Measurements from ENCODE around the gene DUSP10.

DUSP10 gene

GRCh38 chr1:221694109-221694508 is 47.8 kb downstream of the DUSP10 start:
- DNase-seq: no peak
- Histone ChIP-seq H3K27ac (no peak overlapping the region), H3K36me3 (replicated peaks) (no peaks in the 10 kb centered on the region), H3K27me3 (replicated peaks) (no peaks in the 10 kb centered on the region), H3K4me3 (ENCODE audit: low read depth, low read length) (no peak overlapping the region)
- in situ Hi-C loops (cut with HindIII; ENCODE audit: low pct_ligation_motif_present, low sequenced_read_pairs): no loop called here
- TF ChIP-seq, protein P1, sequence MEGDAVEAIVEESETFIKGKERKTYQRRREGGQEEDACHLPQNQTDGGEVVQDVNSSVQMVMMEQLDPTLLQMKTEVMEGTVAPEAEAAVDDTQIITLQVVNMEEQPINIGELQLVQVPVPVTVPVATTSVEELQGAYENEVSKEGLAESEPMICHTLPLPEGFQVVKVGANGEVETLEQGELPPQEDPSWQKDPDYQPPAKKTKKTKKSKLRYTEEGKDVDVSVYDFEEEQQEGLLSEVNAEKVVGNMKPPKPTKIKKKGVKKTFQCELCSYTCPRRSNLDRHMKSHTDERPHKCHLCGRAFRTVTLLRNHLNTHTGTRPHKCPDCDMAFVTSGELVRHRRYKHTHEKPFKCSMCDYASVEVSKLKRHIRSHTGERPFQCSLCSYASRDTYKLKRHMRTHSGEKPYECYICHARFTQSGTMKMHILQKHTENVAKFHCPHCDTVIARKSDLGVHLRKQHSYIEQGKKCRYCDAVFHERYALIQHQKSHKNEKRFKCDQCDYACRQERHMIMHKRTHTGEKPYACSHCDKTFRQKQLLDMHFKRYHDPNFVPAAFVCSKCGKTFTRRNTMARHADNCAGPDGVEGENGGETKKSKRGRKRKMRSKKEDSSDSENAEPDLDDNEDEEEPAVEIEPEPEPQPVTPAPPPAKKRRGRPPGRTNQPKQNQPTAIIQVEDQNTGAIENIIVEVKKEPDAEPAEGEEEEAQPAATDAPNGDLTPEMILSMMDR (IDR thresholded peaks at IDR 0.05; ENCODE audit: low read depth, low read length, missing control alignments): no peak

GRCh38 chr1:221693087-221693486 is 48.8 kb downstream of the DUSP10 start:
- Histone ChIP-seq H3K36me3 (replicated peaks) (no peaks in the 10 kb centered on the region), H3K27ac (no peak overlapping the region), H3K4me3 (ENCODE audit: low read depth, low read length) (no peak overlapping the region), H3K27me3 (replicated peaks) (no peaks in the 10 kb centered on the region)
- DNase-seq: no peak
- TF ChIP-seq, protein P1 (IDR thresholded peaks at IDR 0.05; ENCODE audit: low read depth, low read length, missing control alignments): peak; percentile 11
- in situ Hi-C loops (cut with HindIII; ENCODE audit: low pct_ligation_motif_present, low sequenced_read_pairs): no loop called here

- no peak for DNase-seq
- H3K4me3 ChIP-seq (ENCODE audit: low read depth, low read length): no peak overlapping the region
- no peaks in the 10 kb centered on the region for H3K36me3 ChIP-seq (replicated peaks)
- no peaks in the 10 kb centered on the region for H3K27me3 ChIP-seq (replicated peaks)
- TF ChIP-seq, protein P1 (IDR thresholded peaks at IDR 0.05; ENCODE audit: low read depth, low read length, missing control alignments): no peak
- in situ Hi-C loops (cut with HindIII; ENCODE audit: low pct_ligation_motif_present, low sequenced_read_pairs): no loop called here
- no peak overlapping the region for H3K27ac ChIP-seq
Measured at GRCh38 chr1:221692643-221693042, 49.2 kb downstream of the DUSP10 start.

DNA sequence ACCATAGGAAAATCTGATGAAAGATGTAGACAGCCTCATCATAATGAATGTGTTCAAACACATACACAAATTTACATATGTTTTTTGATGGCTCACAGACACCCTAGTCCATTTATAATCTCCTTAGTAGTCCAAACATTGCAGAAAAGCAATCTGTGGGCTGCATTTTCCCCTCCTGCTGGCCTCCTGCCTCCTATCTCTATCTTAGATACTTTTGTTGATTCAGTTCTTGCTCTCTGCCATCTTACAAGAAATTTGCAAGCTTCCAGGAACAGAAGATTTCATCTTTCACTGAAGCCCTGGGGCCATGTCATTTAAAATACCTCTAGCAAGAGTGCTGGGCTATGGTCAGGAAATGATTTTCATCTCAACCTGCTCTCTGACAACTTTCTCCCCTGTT is 50.6 kb downstream of the DUSP10 start:
- no peaks in the 10 kb centered on the region for H3K27me3 ChIP-seq (replicated peaks)
- H3K36me3 ChIP-seq (replicated peaks): no peaks in the 10 kb centered on the region
- DNase-seq: no peak
- TF ChIP-seq, protein P1 (IDR thresholded peaks at IDR 0.05; ENCODE audit: low read depth, low read length, missing control alignments): no peak
- no peak overlapping the region for H3K27ac ChIP-seq
- in situ Hi-C loops (cut with HindIII; ENCODE audit: low pct_ligation_motif_present, low sequenced_read_pairs): no loop called here
- no peak overlapping the region for H3K4me3 ChIP-seq (ENCODE audit: low read depth, low read length)

- in situ Hi-C loops (cut with HindIII; ENCODE audit: low pct_ligation_motif_present, low sequenced_read_pairs): no loop called here
- Histone ChIP-seq H3K27me3 (replicated peaks) (no peaks in the 10 kb centered on the region), H3K27ac (no peak overlapping the region), H3K4me3 (ENCODE audit: low read depth, low read length) (no peak overlapping the region), H3K36me3 (replicated peaks) (no peaks in the 10 kb centered on the region)
- DNase-seq: no peak
- TF ChIP-seq, protein P1 (IDR thresholded peaks at IDR 0.05; ENCODE audit: low read depth, low read length, missing control alignments): no peak
Measured at GRCh38 chr1:221690858-221691257, 51.0 kb downstream of the DUSP10 start.

- TF ChIP-seq, protein P1 (IDR thresholded peaks at IDR 0.05; ENCODE audit: low read depth, low read length, missing control alignments): no peak
- Histone ChIP-seq H3K27ac (no peak overlapping the region), H3K36me3 (replicated peaks) (no peaks in the 10 kb centered on the region), H3K4me3 (ENCODE audit: low read depth, low read length) (no peak overlapping the region), H3K27me3 (replicated peaks) (no peaks in the 10 kb centered on the region)
- DNase-seq: no peak
- in situ Hi-C loops (cut with HindIII; ENCODE audit: low pct_ligation_motif_present, low sequenced_read_pairs): no loop called here
Measured at GRCh38 chr1:221689138-221689537, 52.8 kb downstream of the DUSP10 start.
